ENCODE measurements around the gene SEPTIN12. TPM values are rescaled to one million over a fixed set of nuclear protein-coding genes. Genes with fewer than 3 reads are reported as not detected.

SEPTIN12 gene
- total and polyA plus RNA-seq, 7 donors = 0.41 TPM; not detected in 6

GRCh38 chr16:4826526-4826925 lies 38.4 kb upstream of the SEPTIN12 start:
- 76 to 87% (median 81%) methylated on average over 4 of the region's 4 CpGs for WGBS, 3 donors
- Histone ChIP-seq H3K36me3 (ENCODE audit: insufficient read depth in 1 of 2, low read depth in 1 of 2) (peaks cover 10 to 99% of the 10 kb centered on the region in 2 donors), H3K27me3 (ENCODE audit: insufficient read depth in 3 of 3, low read length in 2 of 3) (no peaks in the 10 kb centered on the region), H3K4me1 (peaks cover 65% of the 10 kb centered on the region), H3K27ac (peak overlapping the region; percentile 83), H3K9me3 (no peaks in the 10 kb centered on the region), H3K4me3 (no peak overlapping the region)
- ATAC-seq = no peak
- intact Hi-C loops (cut with DNase I) = no loop called here
- no peak for TF ChIP-seq CTCF (IDR thresholded peaks at IDR 0.05)
- DNase-seq = no peak

GRCh38 chr16:4825196-4825595 lies 37.1 kb upstream of the SEPTIN12 start:
- Histone ChIP-seq H3K36me3 (ENCODE audit: insufficient read depth in 1 of 2, low read depth in 1 of 2) (peaks cover 5 to 99% of the 10 kb centered on the region in 2 donors), H3K4me3 (peak overlapping the region; percentile 7), H3K27ac (peak overlapping the region; percentile 41), H3K4me1 (peaks cover 53% of the 10 kb centered on the region), H3K9me3 (no peaks in the 10 kb centered on the region), H3K27me3 (ENCODE audit: insufficient read depth in 3 of 3, low read length in 2 of 3) (no peaks in the 10 kb centered on the region)
- peak in 3 of 4 donors; percentile 35 to 66 (median 45) for ATAC-seq
- DNase-seq = no peak
- intact Hi-C loops (cut with DNase I) = no loop called here
- 41 to 56% (median 46%) methylated on average over 8 of the region's 8 CpGs for WGBS, 3 donors
- no peak for TF ChIP-seq CTCF (IDR thresholded peaks at IDR 0.05)

GRCh38 chr16:4820652-4821051 lies 32.5 kb upstream of the SEPTIN12 start:
- DNase-seq (no peak), ATAC-seq (peak in 1 of 4 donors; percentile 44)
- WGBS, 3 donors = 58 to 79% (median 64%) methylated on average over 6 of the region's 6 CpGs
- H3K4me3 ChIP-seq = no peak overlapping the region
- H3K9me3 ChIP-seq = no peaks in the 10 kb centered on the region
- no peak overlapping the region for H3K27ac ChIP-seq
- TF ChIP-seq CTCF (IDR thresholded peaks at IDR 0.05) = no peak
- intact Hi-C loops (cut with DNase I) = no loop called here
- peaks cover 10% of the 10 kb centered on the region for H3K4me1 ChIP-seq
- H3K36me3 ChIP-seq (ENCODE audit: insufficient read depth in 1 of 2, low read depth in 1 of 2) = peaks cover 8 to 99% of the 10 kb centered on the region in 2 donors
- no peaks in the 10 kb centered on the region for H3K27me3 ChIP-seq (ENCODE audit: insufficient read depth in 3 of 3, low read length in 2 of 3)

GRCh38 chr16:4814542-4815173 lies 26.5 kb upstream of the SEPTIN12 start:
- Histone ChIP-seq H3K27me3 (ENCODE audit: insufficient read depth in 3 of 3, low read length in 2 of 3) (no peaks in the 10 kb centered on the region), H3K4me1 (peaks cover 21% of the 10 kb centered on the region), H3K27ac (peak overlapping the region; percentile 67), H3K9me3 (no peaks in the 10 kb centered on the region), H3K4me3 (peak overlapping the region; percentile 24), H3K36me3 (ENCODE audit: insufficient read depth in 1 of 2, low read depth in 1 of 2) (peaks cover 2 to 99% of the 10 kb centered on the region in 2 donors)
- 39 to 63% (median 44%) methylated on average over 16 of the region's 16 CpGs for WGBS, 3 donors
- no peak for TF ChIP-seq CTCF (IDR thresholded peaks at IDR 0.05)
- intact Hi-C loops (cut with DNase I) = no loop called here
- peak; percentile 73 to 82 (median 78) for ATAC-seq
- DNase-seq = peak in 1 of 2 donors; percentile 79

GRCh38 chr16:4814046-4814445 lies 25.9 kb upstream of the SEPTIN12 start:
- Histone ChIP-seq H3K27ac (peak overlapping the region; percentile 67), H3K9me3 (no peaks in the 10 kb centered on the region), H3K4me1 (peaks cover 21% of the 10 kb centered on the region), H3K36me3 (ENCODE audit: insufficient read depth in 1 of 2, low read depth in 1 of 2) (peaks cover 0 to 99% of the 10 kb centered on the region in 2 donors), H3K27me3 (ENCODE audit: insufficient read depth in 3 of 3, low read length in 2 of 3) (no peaks in the 10 kb centered on the region), H3K4me3 (peak overlapping the region; percentile 24)
- no peak for TF ChIP-seq CTCF (IDR thresholded peaks at IDR 0.05)
- no peak for DNase-seq
- intact Hi-C loops (cut with DNase I) = no loop called here
- ATAC-seq = peak; percentile 73 to 91 (median 82)
